HG03432 (cell line): ENCODE results near the gene LYZL4.

Source experiments
- ATAC-seq: cut with Tn5 transposase; IDR thresholded peaks from one replicate; pipeline ENCODE4 v1.9.1; 2021; ENCODE audit warnings: mild to moderate bottlenecking, moderate library complexity; ENCODE audit not compliant: unreplicated experiment

The LYZL4 gene

DNA sequence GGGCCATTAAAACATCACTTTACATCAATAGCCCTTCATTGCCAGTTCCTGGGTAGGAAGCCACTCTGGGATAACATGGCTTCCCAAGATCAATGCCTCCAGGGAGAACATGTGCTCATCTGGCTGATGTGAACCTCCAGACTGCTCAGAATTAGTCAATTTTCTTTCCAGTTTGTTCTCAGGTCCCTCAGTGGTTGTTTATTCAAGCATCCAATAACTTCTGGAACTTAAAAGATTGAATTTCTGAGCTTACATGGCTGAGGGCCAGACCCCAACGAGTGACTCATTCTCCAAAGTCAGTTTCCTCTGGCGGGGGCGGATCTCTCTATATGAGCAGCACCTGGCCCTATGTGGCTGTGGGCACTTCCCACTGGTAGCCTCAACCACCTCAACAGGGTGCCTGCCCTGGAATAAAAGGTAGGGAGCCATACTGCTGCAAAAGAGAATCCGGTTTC lies 34.0 kb downstream of the LYZL4 start:
- no peak for ATAC-seq

DNA sequence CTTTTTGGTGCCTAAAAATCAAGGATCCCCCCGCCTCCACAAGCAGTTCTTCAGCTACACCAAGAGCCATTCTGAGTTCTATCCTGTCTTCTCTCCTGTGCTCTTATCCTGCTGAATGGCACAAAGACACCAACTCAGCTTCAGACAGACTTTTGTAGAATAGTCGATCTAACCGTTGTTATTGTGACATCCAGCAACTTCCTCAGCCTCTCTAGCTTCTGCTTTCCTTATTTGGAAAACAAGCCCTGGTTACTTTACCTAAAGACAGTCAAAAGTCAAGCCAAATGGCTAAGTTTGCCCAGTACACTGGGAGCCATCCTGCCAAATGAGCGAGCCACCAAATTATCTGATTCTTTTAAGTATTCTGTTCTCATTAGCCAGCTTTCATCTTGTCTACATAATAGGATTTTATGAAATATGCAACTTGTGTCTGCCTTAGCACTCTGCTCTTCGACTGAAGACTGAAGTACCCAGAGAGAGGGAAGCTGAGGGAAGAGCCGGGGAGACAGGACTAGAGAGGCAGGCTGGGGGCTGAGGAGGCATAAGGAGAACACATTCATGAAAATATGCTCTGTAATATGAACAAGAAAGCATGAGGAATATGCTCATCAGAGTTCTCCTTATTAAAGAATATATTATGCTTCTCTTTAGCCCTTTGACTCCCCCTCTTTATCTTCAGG lies 35.1 kb downstream of the LYZL4 start:
- ATAC-seq, result no peak

DNA sequence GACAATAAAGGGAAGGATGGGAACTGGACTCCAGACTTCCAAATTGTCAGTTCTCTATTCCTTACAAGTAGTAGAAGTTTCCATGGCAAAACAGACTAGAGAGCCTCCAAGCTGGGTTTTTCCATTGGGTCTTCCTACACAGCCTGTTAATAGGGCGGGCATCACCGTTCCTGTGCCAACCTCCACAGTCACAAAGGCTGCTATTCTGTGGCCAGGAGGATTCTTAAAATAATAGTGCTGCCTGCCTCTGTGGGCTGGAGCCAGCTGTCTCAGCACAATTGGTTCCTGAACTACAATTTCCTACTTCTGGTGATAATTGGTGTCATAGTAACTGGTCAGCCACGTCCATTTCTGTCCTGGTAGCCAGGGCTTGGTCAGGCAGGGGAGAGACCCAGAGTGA lies 38.6 kb downstream of the LYZL4 start:
- no peak for ATAC-seq

DNA sequence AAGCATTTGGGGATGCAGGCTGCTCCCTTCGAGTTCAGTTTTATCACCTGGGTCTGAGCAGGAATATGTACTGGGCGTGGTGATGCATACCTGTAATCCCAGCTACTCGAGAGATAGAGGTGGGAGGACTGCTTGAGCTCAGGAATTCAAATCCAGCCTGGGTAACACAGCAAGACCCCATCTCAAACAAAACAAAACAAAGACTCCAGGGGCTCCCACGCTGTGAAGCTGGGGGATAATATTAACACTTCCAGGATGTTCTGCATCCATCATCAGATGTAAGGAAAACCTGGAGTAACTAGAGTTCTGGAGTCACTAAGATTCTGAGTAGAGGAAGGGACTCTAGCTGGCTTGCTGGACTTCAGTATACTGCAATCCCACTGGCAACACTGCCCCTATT lies 40.6 kb downstream of the LYZL4 start:
- no peak for ATAC-seq

DNA sequence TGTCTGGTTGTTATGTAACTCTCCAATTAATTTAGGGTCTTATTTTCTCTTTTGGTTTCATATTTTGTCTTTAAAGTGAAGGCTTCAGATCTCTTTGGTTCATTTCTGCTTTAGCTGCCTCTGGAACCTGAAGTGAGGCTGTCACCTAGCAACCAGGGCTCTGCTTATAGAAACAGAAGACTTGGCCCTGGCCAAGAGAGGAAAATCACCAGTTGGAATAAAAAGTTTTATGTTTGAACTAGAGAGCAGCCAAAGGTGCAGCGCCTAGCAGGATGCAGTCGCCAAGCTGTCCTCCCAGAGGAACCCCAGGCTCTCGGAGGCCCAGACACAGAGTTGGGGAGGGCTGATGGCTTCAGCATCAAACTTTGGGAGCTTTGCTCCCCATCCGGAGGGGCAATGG lies 41.1 kb downstream of the LYZL4 start:
- no peak for ATAC-seq

DNA sequence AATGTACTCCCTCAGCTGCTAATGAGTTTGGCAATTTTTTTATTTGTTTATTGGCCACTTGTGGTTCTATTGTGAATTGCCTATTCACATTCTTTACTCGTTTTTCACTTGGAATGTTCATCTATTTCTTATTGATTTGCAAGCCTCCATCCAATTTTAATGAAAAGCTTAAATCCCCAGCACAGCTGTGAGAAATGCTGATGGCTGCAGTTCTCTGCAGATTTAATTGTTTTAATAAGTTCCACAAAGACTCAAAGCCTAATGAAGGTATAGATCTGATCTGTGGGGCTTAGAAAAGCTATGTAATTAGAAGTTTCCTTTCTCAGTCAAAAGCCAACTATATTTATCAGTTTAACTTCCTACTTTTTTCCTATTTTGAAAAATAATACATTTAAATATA lies 41.5 kb downstream of the LYZL4 start:
- no peak for ATAC-seq

DNA sequence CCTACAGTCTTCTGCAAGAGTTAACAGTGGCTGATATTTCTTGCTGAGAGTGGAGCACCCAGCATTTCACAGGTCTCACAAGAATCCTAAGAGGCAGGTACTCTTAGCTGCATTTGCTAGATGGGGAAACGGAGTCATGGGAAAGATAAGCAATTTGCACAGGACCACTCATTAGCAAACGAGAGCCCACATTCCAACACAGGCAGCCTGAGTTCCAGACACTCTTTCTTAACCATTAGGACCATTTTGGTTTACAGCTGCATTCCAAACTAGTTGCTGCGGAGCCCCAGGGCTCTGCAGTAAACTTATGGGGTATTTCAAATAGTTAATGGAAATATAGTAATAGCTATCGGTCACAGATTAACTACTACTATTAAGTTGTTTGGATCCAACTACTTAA lies 42.5 kb downstream of the LYZL4 start:
- ATAC-seq, result no peak

DNA sequence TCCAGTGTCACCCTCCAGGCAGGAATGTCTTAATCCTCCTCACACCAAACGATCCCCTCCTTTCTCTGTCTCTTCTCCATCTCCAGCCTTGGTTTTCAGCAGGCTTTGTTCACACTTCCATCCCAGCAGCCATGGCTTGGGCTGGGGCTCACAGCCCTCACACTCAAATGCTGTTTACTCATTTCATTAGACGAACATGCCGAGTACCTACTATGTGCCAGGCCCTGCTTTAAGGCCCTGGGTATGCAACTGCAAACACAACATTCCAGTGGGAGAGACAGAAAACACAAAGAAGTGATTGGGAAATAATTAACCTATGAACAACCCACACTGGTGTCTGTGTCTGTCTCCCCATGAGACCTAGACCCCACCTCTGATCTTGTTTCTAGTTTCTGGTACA lies 43.9 kb downstream of the LYZL4 start:
- ATAC-seq, result no peak

DNA sequence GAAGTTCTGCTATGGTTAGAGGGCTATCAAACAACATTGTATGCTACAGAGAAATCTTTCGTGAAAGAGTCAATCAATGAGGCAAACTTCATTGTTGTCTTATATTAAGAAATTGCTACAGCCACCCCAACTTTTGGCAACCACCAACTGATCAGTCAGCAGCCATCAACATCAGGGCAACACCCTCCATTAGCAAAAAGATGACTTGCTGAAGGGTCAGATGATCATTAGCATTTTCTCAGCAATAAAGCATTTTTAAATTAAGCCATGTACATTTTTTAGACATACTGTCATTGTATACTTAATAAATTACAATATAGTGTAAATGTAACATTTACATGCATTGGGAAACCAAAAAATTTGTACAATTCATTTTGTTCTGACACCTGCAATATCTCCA lies 53.1 kb downstream of the LYZL4 start:
- no peak for ATAC-seq

DNA sequence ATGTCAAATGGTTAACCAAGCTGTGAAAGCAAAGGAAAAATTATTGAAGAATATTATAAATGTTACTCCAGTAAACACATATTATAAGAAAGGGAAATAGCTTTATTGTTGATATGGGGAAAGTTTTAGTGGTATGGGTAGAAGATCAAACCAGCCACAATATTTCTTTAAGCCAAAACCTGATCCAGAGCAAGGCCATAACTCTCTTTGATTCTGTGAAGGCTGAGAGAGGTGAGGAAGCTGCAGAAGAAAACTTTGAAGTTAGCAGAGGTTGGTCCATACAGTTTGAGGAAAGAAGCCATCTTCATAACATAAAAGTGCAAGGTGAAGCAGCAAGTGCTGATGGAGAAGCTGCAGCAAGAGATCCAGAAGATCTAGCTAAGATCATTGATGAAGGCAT lies 54.8 kb downstream of the LYZL4 start:
- ATAC-seq, result no peak

DNA sequence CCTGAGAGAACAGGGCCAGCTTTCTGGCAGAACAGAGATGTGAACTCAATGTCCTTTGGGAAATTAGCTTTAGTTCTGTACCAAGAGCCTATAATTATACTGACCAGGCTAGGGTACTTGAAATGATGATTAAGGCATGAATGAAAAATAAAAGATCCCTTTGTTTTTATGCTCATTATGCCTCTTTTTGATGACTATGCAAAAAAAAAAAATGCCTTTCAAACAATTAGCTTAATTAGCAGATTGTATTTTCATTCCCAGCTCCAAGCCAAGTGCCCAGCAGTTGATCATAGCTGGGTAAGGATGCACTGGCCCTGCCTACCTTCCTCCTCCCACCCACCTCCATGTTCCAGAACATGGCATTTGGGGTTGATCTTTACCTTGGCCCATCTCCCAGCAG lies 56.8 kb downstream of the LYZL4 start:
- ATAC-seq, result no peak

DNA sequence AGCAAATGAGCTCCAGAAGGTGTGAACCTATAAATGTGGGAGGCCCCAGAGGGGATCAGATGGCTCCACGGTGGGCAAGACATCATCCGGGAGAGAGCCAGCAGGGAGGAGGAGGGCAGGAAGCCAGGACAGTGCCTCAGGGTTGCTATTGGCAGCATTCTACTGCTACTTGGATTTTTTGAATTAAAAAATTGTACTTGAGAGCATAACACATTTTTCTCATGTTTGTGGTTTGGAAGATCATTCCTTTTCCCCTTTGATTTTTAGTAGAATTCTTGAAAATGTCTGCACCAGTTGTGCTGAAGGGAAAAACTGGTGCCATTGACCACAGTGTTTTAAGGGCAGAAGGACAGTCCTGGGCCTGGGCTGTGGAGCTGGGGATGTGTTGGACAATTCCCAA lies 59.2 kb downstream of the LYZL4 start:
- ATAC-seq, result no peak

DNA sequence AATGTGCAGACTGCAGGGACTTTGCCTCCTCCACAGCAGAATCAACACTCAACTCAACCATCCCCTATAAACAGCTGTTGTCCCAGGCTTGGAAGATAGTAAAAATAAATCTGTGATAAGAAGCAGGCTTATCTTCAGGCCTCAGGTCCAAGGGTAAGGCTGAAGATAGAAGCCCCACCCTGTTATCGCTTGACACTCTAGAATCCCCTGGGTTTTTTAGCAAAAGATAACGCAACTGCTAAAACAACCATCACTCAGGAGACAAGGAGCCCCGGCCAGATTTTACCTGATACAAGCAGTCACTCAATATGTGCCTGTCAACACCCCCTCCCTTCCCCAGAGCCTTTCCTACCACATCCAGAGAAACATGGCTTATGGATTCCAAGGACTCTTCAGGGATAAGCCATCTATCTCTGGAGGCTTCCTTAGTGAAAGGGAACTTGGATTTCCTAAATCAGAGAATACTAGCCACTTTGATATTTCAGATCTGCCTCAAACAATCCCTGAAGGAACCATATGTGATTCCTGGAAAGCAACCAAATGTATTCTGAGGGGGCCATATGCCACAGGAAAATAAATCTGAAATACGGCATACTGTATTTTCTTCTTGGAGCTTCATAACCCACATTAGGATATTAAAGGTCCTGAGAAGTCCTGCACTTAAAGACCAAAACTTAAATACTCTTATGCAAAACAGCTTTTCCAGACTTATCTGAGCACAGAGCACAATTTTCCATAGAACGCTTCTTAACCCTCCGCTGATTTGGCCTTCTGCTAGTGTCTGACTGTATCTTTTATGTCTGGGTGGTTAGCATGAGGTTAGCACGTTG lies 60.4 kb downstream of the LYZL4 start:
- no peak for ATAC-seq

DNA sequence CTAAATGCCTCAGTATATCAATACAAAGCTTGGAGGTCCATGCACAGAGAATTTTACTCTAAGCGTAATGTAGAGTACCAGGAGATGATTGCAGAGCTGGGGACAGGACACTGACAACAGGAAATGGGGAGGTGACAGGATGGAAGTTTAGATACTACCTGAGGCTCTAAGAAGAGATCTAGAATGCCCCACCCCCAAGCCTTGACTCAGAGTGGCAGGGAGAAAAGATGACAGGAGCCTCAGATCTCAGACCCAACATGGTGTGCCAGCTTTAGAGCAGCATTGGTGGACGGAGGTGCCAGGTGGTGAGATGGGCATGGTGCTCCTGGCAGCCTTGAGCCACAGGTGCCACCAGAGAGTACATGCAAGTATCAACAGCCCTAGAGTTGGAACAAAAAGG lies 62.5 kb downstream of the LYZL4 start:
- ATAC-seq, result no peak
